Uterus (tissue), 2 donors: ENCODE results near the gene ADIPOQ.

Source experiments
- POLR2A ChIP-seq, 2 donors: fragments of 450-650 bp; IDR thresholded peaks; one replicate each; pipeline ENCODE4 v1.6.1; 2016; ENCODE audit warnings: antibody characterized with exemption in 2 of 2, mild to moderate bottlenecking in 1 of 2, moderate library complexity in 1 of 2
- TF ChIP-seq, protein P1 (sequence below), 4 experiments: fragments of 200-600 bp in 2 of 4; fragments of 450-650 bp in 2 of 4; sonication (generic) in 2 of 4; IDR thresholded peaks; one replicate each; pipeline ENCODE4 v1.5.1; 2016 to 2019; ENCODE audit warnings: antibody characterized with exemption in 4 of 4, mild to moderate bottlenecking in 2 of 4, moderate library complexity in 1 of 4

- TF ChIP-seq, protein P1, sequence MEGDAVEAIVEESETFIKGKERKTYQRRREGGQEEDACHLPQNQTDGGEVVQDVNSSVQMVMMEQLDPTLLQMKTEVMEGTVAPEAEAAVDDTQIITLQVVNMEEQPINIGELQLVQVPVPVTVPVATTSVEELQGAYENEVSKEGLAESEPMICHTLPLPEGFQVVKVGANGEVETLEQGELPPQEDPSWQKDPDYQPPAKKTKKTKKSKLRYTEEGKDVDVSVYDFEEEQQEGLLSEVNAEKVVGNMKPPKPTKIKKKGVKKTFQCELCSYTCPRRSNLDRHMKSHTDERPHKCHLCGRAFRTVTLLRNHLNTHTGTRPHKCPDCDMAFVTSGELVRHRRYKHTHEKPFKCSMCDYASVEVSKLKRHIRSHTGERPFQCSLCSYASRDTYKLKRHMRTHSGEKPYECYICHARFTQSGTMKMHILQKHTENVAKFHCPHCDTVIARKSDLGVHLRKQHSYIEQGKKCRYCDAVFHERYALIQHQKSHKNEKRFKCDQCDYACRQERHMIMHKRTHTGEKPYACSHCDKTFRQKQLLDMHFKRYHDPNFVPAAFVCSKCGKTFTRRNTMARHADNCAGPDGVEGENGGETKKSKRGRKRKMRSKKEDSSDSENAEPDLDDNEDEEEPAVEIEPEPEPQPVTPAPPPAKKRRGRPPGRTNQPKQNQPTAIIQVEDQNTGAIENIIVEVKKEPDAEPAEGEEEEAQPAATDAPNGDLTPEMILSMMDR (IDR thresholded peaks at IDR 0.05) = no peak
- no peak for TF ChIP-seq POLR2A (IDR thresholded peaks at IDR 0.05)
Measured at GRCh38 chr3:186895406-186895805, 52.9 kb downstream of the ADIPOQ start.
